Measurements from ENCODE around the gene RELL1. TPM values are rescaled to one million over a fixed set of nuclear protein-coding genes. Genes with fewer than 3 reads are reported as not detected.

Gene RELL1
- total and polyA plus RNA-seq, 10 of the 15 experiments (the other 5 are each of a cell fraction or from before 2014, with no cell fraction given): 0.20 to 10.9 (median 3.9) TPM

DNA sequence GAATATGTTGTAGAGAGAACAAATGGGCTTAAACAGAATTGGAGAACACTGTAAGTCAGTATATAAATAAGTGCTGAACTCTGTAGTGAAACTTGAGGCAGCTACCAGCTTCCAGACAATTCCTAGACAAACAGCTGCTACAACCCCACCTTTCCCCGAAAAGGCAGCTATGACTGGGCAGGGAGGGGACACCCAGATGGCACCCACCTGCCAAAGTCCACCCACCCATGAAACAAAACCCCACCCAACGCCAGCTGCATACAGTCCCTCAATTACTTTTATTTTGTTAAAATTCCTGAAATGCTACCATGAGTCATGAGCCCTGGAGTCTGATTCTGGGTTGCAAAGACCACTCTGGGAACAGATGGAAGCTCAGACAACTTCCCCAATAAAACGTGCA, 24.4 kb downstream of the RELL1 start:
- ATAC-seq (no peak), FAIRE-seq (no peak), DNase-seq (ENCODE audit: low read depth, low spot score) (no peak)
- Histone ChIP-seq H3K79me2 (ENCODE audit: control insufficient read depth, insufficient read depth, low read length) (no peaks in the 10 kb centered on the region; the same call in none of the 2 replicates), H4K20me1 (ENCODE audit: control insufficient read depth, insufficient read depth) (no peaks in the 10 kb centered on the region), H3K36me3 (ENCODE audit: control insufficient read depth in 2 of 2, insufficient read depth in 2 of 2, low read length in 1 of 2) (no peaks in the 10 kb centered on the region), H3K9ac (ENCODE audit: control insufficient read depth, insufficient read depth, low read length) (no peak overlapping the region), H3K9me3 (replicated peaks; ENCODE audit: control insufficient read depth, insufficient read depth, low read length) (peaks cover 5% of the 10 kb centered on the region), H3K4me1 (ENCODE audit: control insufficient read depth, insufficient read depth, low read length) (peaks cover 5% of the 10 kb centered on the region), H3K27me3 (replicated peaks in 1 of 2; ENCODE audit: control insufficient read depth in 2 of 2, insufficient read depth in 2 of 2, low read length in 1 of 2) (no peaks in the 10 kb centered on the region), H3K4me2 (ENCODE audit: control insufficient read depth, insufficient read depth) (no peak overlapping the region), H3K4me3 (no peak overlapping the region), H3K27ac (ENCODE audit: control insufficient read depth, insufficient read depth) (no peak overlapping the region), H2AFZ (ENCODE audit: control insufficient read depth, low read depth, low read length) (no peak overlapping the region)
- no peak for TF ChIP-seq RAD21 (IDR thresholded peaks at IDR 0.05; ENCODE audit: insufficient read depth, low read depth, low read length)
- TF ChIP-seq, protein P1, sequence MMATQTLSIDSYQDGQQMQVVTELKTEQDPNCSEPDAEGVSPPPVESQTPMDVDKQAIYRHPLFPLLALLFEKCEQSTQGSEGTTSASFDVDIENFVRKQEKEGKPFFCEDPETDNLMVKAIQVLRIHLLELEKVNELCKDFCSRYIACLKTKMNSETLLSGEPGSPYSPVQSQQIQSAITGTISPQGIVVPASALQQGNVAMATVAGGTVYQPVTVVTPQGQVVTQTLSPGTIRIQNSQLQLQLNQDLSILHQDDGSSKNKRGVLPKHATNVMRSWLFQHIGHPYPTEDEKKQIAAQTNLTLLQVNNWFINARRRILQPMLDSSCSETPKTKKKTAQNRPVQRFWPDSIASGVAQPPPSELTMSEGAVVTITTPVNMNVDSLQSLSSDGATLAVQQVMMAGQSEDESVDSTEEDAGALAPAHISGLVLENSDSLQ (IDR thresholded peaks at IDR 0.05): no peak
- TF ChIP-seq IKZF2 (IDR thresholded peaks at IDR 0.05): no peak
- peak; percentile 64; the same call in 1 of the 2 replicates for TF ChIP-seq TCF3 (IDR thresholded peaks at IDR 0.05; ENCODE audit: borderline replicate concordance, insufficient read depth, low read depth, low read length)
- TF ChIP-seq YBX1 (IDR thresholded peaks at IDR 0.05): no peak
- no peak for TF ChIP-seq POLR2AphosphoS2 (IDR thresholded peaks at IDR 0.05; ENCODE audit: low read depth, low read length)
- TF ChIP-seq, protein P2, sequence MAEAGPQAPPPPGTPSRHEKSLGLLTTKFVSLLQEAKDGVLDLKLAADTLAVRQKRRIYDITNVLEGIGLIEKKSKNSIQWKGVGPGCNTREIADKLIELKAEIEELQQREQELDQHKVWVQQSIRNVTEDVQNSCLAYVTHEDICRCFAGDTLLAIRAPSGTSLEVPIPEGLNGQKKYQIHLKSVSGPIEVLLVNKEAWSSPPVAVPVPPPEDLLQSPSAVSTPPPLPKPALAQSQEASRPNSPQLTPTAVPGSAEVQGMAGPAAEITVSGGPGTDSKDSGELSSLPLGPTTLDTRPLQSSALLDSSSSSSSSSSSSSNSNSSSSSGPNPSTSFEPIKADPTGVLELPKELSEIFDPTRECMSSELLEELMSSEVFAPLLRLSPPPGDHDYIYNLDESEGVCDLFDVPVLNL (IDR thresholded peaks at IDR 0.05; ENCODE audit: low read depth, low read length): no peak
- 52% methylated on average over 3 of the region's 3 CpGs for WGBS (ENCODE audit: insufficient coverage, insufficient replicate concordance, low lambda C conversion rate, missing lambda C conversion rate)
- CTCF ChIA-PET: interaction anchor here (1.2 to 1.4 kb wide), 2 partner anchors 13 to 59 kb away, joined by 3 read pairs; no protein-coding TSS in a partner anchor
- BruUV-seq (replicated peaks): no TSS peak
- RAD21 ChIA-PET (ENCODE audit: unreplicated experiment): interaction anchor here (1.2 kb wide), 1 partner anchor 10 kb away, joined by 4 read pairs; no protein-coding TSS in a partner anchor
- intact Hi-C loops (cut with micrococcal nuclease; ENCODE audit: unreplicated experiment): no loop called here
- POLR2A ChIA-PET: interaction anchor here (1.0 kb wide), 1 partner anchor 8 kb away, joined by 5 read pairs; no protein-coding TSS in a partner anchor
- in situ Hi-C loops (cut with MboI): no loop called here
- SMC1A ChIA-PET (ENCODE audit: uncharacterized antibody, unreplicated experiment): interaction anchor here (0.9 to 1.6 kb wide), 4 partner anchors 9 to 65 kb away, joined by 3 to 5 read pairs (median 4); no protein-coding TSS in a partner anchor
